ENCODE data around the gene THUMPD2.
"Not testable (repeated sequence)": the region's sequence is repeated elsewhere in the genome, so short reads cannot be mapped to it uniquely, and the experiment has no call there.

THUMPD2 gene

DNA sequence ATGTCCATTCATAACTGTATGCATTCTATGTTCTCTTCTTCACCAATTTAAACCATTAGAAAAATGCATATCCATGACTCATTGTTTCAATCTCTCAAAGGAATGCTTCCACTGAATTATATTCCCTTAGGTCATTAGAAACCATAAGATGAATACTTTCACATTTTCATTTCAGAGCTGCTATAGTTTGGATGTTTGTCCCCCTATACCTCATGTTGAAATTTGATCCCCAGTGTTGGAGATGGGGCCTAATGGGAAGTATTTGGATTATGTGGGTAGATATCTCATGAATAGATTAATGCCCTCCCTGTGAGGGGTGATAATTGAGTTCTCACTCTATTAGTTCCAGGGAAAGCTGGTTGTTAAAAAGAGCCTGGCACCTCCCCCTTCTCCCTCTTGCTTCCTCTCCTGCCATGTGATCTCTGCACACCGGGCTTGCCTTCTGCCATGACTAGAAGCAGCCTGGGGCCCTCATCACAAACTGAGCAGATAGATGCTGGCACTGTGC is 35.7 kb downstream of the THUMPD2 start:
- DNase-seq = no peak

DNA sequence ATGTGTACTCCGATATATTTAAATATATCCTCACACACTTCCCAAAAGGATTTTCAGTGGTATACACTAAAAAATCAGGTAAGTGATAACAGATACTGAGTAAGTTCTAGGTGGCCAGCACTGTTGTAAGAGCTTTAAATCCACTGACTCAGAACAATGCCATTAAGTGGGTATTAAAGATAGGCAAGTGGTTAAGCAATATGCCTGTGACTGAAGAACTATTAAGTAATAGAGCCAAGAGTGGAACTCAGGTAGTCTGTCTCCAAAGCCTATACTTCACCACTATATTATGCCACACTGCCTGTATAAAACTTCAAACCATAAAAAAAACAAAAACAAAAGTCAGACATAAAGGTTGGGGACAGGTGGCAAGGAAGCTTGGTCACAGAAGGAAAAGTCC is 37.2 kb downstream of the THUMPD2 start:
- no peak for DNase-seq

DNA sequence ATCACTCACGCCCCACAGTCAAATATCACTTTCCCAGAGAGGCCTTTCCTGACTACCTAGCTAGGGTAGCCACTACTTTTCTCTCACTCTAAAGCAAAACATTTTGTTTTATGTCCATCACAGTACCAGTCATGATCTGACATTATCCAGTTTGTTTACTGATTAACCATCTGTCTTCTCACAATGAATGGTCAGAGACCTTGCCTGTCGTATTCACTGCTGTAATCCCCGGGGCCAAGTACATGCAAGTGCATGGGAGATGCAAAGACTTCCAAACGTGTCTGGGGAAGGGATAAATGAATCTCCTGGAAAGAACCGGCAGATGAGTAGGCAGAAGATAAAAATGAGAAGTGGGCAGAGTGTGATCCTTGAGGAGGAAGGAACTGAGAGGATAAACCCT is 39.7 kb downstream of the THUMPD2 start:
- no peak for DNase-seq

DNA sequence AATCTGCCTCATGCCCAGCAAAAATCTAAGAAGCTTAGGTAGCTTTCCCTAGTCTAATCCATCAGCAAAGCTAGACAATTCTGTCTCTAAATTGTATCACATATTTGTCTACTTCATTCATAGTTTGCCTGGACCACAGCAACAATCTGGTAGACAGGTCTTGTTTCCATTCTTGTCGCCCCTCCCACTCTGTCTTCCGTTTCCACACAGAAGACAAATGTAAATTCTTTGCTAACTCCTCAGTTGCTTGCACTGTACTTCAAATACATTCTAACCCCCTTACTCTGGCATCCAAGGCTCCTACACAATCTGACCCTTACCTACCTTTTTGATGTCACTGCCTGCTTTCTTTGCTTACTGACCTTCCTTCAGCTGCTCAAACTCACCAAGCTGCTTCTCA is 40.1 kb downstream of the THUMPD2 start:
- no peak for DNase-seq

DNA sequence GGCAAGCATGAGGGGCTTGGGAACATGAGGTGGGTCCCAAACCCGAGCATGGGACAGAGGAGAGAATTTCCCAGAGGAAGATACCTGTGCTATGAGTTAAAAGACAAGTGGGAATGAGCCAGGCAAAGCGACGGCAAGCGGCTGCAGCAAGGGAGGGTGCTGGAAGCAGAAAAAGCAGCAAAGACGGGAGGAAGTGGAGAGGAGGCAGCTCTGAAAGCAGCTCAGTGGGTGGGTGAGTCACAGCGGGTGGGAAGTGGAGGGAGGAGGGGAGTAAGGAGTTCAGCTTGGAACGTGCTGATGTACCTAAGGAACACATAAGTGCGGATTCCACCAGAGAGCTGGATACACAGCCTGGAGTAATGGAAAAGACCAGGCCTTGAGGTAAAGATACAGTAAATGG is 41.4 kb downstream of the THUMPD2 start:
- DNase-seq = no peak

DNA sequence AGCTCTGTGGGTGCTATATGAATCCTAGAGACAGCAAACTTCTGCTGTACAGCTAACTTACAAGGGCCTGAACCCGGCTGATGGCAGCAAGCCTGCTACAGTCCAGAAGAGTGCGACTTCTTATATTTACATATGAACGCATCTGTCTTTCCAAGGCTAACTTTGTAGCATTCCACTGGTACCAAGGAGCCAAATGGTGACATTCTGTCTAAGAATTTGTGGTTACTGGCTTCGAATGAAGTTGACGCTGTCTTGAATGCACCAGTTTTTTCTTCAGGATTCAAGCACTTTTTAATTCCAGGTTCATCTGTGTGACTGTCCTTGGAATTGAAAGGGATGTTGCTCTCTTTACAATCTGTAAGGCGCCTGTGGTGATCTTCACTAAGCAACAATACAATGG is 42.4 kb downstream of the THUMPD2 start:
- DNase-seq = no peak

DNA sequence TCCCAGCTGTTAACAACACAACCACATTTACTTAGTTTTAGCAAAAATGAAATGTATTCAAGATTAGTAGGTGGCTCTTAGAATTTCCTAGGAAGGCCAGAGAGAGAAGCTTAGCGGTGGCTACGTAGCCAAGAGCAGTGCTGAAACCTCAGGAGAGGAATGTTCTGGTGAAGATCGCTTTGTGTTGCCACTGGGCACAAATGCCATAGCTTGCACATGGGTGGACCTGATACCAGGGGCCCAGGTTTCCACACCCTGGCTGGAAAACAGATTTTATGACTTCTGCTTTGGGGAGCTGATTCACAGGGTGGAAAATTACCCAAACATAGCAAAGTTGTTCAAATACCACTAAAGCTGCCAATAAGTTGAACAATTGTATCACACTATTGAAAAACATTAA is 43.4 kb downstream of the THUMPD2 start:
- no peak for DNase-seq

DNA sequence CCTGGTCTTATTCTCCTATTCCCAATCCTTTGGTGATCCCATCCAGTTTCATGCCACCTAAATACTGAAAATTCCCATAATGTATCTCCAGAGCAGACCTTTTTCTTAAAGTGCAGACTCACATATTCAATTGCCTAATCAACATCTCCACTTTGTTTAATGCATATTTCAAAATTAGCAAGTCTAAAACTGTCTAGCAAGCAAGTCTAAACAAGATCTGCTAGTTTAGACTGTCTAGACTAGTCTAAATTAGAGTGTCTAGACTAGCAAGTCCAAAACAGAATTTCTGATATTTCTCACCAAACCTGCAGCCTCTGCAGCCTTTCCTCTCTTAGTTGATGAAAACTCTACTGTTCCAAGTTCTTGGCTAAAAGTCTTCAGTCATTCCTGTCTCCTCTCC is 44.6 kb downstream of the THUMPD2 start:
- no peak for DNase-seq

DNA sequence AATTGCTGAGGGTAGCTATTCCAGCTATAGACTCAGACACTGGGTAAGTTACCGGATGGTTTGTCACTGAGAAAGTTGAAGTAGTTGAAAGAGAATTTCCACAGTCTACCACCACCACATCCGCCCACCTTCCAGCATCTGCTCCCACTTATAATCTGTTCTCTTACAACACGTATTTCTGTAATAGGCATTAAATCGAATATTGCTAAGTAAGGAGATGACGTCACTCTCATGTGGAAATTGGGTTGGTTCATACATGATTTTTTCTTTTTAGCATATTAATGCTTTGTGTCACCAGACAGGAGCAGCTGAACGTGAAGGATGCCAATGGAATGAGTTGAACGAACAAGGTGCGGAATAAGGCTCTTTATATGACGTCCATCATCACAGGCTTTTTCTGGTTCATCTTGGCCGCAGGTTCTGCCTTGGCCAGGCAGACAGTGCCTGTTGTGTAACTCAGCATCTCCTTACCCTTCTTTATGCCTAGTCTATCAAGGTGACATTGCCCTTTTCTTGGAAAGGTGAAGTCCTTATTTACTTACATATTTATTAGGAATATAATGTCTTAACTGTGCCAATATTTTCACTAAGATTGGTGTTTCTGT is 45.9 kb downstream of the THUMPD2 start:
- no peak for DNase-seq

DNA sequence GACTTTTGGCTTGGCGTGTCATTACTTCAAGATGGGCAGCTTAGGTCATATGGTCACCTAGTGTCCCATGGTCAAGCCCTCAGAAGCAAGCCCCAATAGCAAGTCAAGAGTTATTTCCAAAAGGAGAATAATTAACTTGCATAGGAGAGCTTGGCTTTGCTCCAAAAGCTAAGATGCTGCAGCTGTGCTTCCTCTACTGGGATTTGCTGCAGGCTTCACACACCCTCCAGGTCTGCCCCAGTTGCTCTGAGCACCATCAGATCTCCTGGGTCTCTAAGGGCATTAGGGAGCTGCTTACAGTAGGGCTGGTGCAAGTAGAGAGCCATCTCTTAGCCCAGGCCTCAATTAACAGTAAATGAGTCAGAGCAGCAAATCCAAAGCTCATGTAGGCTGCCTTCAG is 46.6 kb downstream of the THUMPD2 start:
- no peak for DNase-seq

DNA sequence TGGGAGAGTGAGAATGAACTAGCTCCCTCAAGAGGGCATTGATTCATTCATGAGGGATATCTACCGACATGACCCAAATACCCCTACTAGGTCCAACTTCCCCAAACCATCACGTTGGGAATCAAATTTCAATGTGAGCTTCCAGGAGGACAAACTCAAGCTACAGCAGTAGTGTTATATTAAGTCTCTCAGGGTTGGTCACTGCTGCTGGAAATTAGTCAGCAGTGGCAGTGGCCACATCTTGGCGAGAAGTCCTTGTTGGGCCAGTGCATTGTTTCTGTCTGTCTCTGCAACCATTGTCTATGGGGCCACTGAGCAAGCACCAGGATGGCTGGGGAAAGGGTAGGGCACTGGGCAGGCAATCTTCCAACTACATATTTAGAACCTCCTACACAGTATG is 47.5 kb downstream of the THUMPD2 start:
- DNase-seq = no peak

DNA sequence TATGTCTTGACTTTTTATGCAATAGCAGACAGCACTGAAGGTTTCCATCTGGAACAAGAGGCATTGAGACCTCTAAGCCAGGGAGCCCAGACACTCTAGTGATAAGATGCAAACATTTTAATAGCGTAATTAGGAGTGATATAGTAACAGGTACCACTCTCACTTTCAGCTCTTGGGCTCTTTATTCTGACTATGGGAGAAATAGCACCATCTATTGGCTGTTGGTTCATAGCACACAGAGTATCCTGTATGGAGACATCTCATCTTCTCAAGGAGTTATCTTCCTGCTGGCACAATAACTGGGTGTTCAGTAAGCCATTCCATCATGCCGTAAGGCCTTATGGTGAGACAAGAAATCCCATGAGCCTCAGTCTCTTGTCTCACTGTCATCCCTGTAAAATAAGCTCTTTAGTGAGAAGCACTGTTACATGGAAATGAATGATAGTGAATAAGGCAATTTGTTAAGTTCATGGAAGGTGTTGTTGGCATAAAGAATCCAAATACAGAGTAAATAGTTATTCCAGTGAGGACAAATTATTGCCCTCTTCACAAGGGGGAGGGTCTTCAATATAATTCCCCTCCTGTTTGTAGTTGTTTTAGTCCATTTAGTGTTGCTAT is 48.3 kb downstream of the THUMPD2 start:
- no peak for DNase-seq

DNA sequence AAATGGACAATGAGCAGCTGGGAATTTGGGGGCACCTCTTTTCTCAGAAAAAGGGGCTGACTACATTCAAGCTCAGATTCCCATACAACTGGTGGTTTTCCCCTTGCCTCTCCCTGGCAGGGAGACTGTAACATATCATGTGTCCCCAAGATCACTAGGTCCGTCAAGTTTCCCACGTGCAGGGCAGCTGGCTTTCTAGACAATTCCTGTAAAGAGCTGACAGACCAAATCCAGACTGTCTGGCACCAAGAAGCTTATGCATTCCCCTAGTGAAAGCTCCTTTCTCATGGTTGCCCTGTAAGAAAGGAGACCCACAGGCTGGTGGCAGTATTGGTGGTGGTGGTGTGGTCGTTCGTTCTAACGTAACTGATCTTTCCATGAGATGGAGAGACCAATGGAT is 48.8 kb downstream of the THUMPD2 start:
- DNase-seq = no peak

DNA sequence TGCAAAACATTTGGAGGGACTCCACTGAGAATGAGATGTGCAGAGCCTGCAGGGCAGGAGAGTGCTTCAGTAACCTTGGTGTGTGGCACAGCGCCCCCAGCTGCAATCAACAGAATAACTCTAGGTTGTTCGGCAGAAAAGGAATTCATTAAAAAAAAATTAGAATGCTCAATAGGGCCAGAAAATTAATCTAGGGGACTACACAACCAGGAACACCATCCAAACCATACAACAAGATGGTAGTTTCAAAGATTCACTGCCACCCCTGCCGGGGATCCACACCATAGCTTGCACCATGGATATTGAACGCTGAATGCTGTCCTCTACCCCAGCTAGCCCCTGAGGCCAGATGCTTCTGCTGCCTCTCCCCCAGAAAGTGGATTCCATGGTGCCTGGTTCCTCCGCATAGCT is 50.1 kb downstream of the THUMPD2 start:
- DNase-seq = no peak

DNA sequence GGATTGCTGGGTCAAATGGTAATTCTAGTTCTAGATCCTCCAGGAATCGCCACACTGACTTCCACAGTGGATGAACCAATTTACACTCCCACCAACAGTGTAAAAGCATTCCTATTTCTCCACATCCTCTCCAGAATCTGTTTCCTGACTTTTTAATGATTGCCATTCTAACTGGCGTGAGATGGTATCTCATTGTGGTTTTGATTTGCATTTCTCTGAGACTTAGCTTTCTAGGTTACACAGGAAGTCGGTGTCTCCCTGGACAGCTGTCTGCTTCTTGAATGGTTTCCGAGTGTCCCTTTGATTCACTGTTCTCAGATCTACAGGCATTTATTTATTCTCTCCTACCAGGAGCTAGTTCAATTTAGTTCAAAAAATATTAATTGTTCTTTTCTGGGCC is 51.0 kb downstream of the THUMPD2 start:
- DNase-seq = not testable (repeated sequence)

DNA sequence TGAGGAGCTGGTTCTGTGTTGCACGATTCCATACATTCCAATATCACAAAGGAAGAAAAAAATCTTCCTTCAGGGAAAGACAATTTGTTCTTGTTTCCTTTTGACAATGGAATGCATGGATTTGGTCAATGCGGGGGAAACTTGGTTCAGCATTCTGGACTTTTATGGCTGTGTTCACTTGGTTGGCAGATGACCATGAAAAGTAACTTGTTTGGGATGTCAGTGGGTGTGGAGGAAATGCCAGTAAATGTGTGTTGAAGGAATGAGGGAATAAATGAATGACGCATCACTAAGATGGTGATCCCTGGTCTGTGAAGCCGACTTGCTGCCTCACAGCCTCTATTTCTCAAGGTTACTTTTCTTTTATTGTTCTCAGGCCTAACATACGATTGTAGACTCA is 53.7 kb downstream of the THUMPD2 start:
- no peak for DNase-seq

DNA sequence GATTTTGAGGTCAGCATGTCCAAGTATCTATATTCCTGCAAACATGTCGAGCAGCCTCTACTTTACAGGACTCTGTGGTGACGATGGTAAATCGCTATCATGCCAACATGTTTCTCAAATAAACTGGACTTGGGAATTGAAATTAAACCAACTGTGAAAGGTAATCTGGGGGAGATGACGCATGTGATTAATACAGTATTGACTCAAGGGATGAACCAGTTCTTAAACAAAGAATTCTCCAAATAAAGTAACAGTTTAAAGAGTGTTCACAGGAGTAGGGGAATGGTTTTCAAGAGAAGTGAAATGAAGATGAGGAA is 54.3 kb downstream of the THUMPD2 start:
- DNase-seq = no peak

DNA sequence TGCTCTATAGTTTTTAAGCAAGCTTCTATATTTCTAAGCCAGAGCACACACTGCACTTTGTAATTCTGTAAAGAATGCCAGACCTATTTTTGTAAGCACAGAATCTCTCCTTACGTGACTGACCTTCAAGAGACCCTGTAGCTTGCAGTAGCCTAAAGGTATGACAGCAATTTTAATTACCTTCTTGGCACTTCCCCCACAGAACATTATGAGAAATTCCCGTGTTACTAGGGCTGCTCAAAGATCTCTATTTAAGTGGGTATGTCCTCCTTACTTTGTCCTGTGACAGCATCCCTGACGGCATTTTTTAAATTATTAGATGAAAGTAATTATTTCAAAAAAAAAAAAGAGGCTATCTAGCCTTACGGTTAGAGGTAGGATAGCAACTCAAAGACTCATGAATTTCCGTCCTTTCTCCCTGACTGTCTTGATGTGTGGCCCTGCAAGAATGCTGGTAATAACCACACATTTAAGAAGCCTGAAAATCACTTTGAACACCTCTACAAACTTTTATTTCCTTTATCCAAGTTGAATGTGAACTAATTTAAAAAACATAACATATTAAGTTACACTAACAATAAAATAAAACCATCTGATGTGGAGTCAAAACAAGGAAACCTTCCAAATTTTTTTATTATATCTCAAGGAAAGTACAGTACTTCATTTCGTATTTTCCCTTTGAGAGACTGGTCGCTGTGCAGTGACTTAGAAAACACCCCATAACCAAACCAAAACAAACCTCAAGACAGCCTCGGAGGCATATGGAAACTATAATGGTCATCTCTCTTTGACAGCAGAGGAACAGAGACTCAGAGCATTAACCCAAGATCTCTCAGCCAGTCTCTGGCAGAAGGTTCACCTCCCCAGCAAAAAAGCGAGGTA is 54.9 kb downstream of the THUMPD2 start:
- DNase-seq = no peak

DNA sequence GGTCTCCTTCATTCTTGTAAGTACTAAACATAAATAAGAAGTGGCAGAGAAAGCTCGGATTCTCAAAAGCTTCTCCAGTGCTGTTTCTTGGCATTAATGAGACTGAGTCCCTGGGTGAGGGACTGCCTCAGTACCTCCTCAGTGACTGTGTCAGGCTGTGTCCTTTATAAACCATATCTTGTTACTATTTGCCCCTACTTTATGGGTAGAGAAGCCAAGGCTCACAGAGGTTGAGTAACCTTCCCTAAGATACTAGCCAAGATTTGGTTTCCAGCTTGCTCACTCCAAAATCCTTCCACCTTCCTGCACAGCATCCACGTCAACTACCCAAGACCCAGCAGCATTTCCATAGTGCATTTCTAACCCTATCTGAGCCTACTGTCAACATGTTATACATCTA is 55.6 kb downstream of the THUMPD2 start:
- no peak for DNase-seq

DNA sequence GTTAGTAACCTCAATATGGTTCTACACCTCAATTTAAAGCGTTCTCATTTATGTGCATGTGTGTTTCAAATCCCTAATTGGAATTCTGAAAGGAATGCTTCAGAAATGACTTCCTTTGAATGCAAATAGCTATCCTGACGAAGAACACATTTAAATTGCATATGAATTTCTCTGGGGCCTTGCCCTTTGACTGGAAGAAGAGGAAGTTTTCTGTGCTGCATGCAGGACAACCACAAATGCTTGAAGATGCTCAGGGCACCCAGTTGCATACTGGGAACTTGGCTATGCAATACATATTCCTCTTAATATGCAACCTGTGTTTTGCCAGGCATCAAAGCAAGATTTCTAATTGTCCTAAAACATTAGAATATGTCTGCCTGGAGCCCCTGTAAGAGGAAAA is 58.1 kb downstream of the THUMPD2 start:
- no peak for DNase-seq

DNA sequence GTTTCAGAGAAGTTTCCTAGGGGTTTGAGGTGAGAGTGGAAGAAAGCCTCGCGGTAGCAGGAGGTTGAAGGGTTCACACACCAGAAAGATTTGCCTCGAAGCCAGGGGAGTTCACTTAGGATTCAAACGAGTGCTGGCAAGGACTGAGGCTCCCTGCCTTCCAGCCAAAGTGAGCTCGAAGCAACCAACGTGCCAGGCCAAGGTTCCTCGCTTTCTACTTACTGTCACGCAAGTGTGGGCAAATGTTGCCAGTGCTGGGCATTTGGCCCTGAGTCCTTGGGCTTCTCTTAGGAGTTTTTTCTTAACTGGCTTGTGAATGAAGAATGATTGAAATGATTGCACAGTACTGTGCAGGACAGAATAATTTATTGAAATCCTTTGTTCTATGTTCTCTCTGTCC is 59.7 kb downstream of the THUMPD2 start:
- no peak for DNase-seq

DNA sequence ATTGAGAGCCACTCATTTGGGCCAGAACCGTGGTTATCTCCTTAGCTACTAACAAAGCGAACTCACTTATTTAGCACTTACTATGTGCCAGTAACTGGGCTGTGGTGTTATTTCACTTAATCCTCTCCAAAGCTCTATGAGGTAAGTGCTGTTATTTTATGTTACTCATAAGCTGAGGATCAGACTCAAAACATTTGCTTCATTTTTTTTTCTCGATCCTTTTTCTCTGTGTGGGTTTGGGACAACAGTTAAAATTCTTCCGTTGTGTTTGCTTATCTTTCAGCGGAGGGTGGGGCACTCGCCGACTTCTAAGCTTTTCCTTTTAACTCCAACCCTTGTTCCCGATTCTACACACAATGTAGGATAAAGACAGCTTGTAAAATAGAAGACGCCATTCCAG is 60.6 kb downstream of the THUMPD2 start:
- no peak for DNase-seq

DNA sequence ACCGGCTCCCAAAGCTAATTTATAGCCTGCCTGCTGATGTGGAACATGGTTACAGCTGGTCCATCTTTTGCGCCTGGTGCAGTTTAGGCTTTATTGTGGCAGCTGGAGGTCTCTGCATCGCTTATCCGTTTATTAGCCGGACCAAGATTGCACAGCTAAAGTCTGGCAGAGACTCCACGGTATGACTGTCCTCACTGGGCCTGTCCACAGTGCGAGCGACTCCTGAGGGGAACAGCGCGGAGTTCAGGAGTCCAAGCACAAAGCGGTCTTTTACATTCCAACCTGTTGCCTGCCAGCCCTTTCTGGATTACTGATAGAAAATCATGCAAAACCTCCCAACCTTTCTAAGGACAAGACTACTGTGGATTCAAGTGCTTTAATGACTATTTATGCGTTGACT is 62.0 kb downstream of the THUMPD2 start:
- no peak for DNase-seq

DNA sequence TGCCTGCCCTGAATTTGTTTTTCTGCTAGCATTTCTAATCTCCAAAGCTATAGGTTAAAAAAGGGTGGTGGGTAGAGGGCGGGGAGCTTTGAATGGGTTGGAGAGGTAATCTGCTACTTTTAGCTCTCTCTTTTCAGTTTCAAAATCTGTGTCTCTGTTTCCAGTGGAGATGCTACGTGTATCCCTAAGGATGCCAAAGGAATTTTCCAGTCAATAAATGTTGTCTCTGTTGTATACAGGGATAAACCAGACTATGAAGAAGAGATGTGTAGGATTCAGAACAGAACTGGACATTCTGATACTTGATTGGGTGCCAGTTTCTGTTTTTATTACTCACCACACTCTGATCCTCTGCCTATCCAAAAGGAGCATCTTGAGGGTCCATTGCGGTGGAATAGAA is 63.2 kb downstream of the THUMPD2 start:
- DNase-seq = no peak
